ENCODE data around the gene NFKBIE. TPM values are rescaled to one million over a fixed set of nuclear protein-coding genes. Genes with fewer than 3 reads are reported as not detected.

Gene NFKBIE
- total RNA-seq, 2 experiments from 2014 or later: 43.0 to 43.1 TPM

GRCh38 chr6:44260011-44260410 is 5.3 kb downstream of the NFKBIE start:
- POLR2A ChIA-PET: no interaction called here
- H3K4me1 ChIP-seq (ENCODE audit: insufficient read depth, low read length): peaks cover 67% of the 10 kb centered on the region

DNA sequence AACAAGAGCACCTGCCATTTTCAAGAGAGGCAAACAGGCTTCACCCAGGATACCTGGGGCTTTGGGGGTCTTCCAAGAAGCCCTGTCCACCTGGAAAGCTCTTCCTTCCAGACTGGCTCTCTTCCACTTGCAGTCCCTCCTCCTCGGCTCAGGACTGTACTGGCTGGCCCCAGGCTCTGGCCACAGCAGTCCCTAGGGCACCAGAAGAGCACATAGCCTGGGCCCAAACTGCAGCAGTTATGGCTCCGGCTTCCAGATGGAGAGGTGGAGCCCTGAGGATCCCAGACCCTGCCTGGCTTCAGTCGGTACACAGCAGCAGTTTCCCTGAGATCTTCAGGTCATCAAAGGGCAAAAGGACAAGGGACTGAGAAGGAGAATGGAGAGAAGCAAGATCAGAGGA is 6.4 kb downstream of the NFKBIE start:
- H3K27me3 ChIP-seq (ENCODE audit: control insufficient read depth in 1 of 2, insufficient read depth in 2 of 2, low read length in 2 of 2): no peaks in the 10 kb centered on the region
- peaks cover 60% of the 10 kb centered on the region for H3K4me1 Mint-ChIP-seq (ENCODE audit: low read depth)
- H3K4me1 ChIP-seq (ENCODE audit: insufficient read depth, low read length): peaks cover 64% of the 10 kb centered on the region
- H3K27ac ChIP-seq (ENCODE audit: low read depth in 1 of 2, low read length in 2 of 2): no peak overlapping the region
- H3K4me3 ChIP-seq (ENCODE audit: low read length): no peak overlapping the region
- H3K36me3 Mint-ChIP-seq (ENCODE audit: low read depth): peaks cover 57% of the 10 kb centered on the region
- no peaks in the 10 kb centered on the region for H3K9me3 ChIP-seq (ENCODE audit: control insufficient read depth in 1 of 2, insufficient read depth in 1 of 2, low read length in 2 of 2)
- intact Hi-C loops (cut with DNase I, micrococcal nuclease): loop anchor here (5.0 kb wide), 3 partner anchors 37 to 132 kb away; partner anchors contain the start of genes SLC29A1 (in 2 of the 2), MRPL14 (in 1 of the 2) and TMEM63B (in 1 of the 2)
- ATAC-seq (ENCODE audit: poor library complexity): no peak
- H3K27ac Mint-ChIP-seq: no peak overlapping the region
- ChIA-PET POLR2A (interaction anchor here (1.0 kb wide), 1 partner anchor 12 kb away, joined by 7 read pairs; the partner anchor contains the start of gene HSP90AB1), CTCF (interaction anchor here (1.1 kb wide), 1 partner anchor 54 kb away, joined by 4 read pairs; the partner anchor contains the start of gene AARS2)
- no peak for TF ChIP-seq CTCF (IDR thresholded peaks at IDR 0.05)
- H3K9me3 Mint-ChIP-seq: no peaks in the 10 kb centered on the region
- peak overlapping the region; percentile 90 for H3K4me3 Mint-ChIP-seq
- no peaks in the 10 kb centered on the region for H3K27me3 Mint-ChIP-seq
- DNase-seq: no peak
- H3K36me3 ChIP-seq (ENCODE audit: insufficient read depth, low read length): peaks cover 59% of the 10 kb centered on the region

More at GRCh38 chr6:44260011-44260410, 5.3 kb downstream of the NFKBIE start:
- CTCF ChIA-PET: no interaction called here
- no peak overlapping the region for H3K27ac ChIP-seq (ENCODE audit: low read depth in 1 of 2, low read length in 2 of 2)
- Mint-ChIP-seq H3K27me3 (no peaks in the 10 kb centered on the region), H3K4me1 (ENCODE audit: low read depth) (peaks cover 64% of the 10 kb centered on the region), H3K4me3 (peak overlapping the region; percentile 42), H3K9me3 (no peaks in the 10 kb centered on the region), H3K27ac (no peak overlapping the region), H3K36me3 (ENCODE audit: low read depth) (peaks cover 53% of the 10 kb centered on the region)
- H3K36me3 ChIP-seq (ENCODE audit: insufficient read depth, low read length): peaks cover 49% of the 10 kb centered on the region
- H3K9me3 ChIP-seq (ENCODE audit: control insufficient read depth in 1 of 2, insufficient read depth in 1 of 2, low read length in 2 of 2): no peaks in the 10 kb centered on the region
- H3K27me3 ChIP-seq (ENCODE audit: control insufficient read depth in 1 of 2, insufficient read depth in 2 of 2, low read length in 2 of 2): no peaks in the 10 kb centered on the region
- no peak for DNase-seq
- intact Hi-C loops (cut with DNase I, micrococcal nuclease): loop anchor here (5.0 to 10.0 kb wide), 3 partner anchors 165 to 1117 kb away; partner anchors contain the start of genes POLH (in 1 of the 2), SUPT3H (in 1 of the 2) and XPO5 (in 1 of the 2)
- no peak for ATAC-seq (ENCODE audit: poor library complexity)
- no peak overlapping the region for H3K4me3 ChIP-seq (ENCODE audit: low read length)
- no peak for TF ChIP-seq CTCF (IDR thresholded peaks at IDR 0.05)

- ATAC-seq (ENCODE audit: poor library complexity): no peak
- intact Hi-C loops (cut with DNase I, micrococcal nuclease): loop anchor here (5.0 kb wide), 3 partner anchors 36 to 131 kb away; partner anchors contain the start of genes SLC29A1 (in 2 of the 2), MRPL14 (in 1 of the 2) and TMEM63B (in 1 of the 2)
- peaks cover 65% of the 10 kb centered on the region for H3K36me3 ChIP-seq (ENCODE audit: insufficient read depth, low read length)
- Mint-ChIP-seq H3K4me1 (ENCODE audit: low read depth) (peaks cover 60% of the 10 kb centered on the region), H3K27me3 (no peaks in the 10 kb centered on the region), H3K27ac (peak overlapping the region; percentile 78), H3K4me3 (peak overlapping the region; percentile 90), H3K9me3 (no peaks in the 10 kb centered on the region), H3K36me3 (ENCODE audit: low read depth) (peaks cover 62% of the 10 kb centered on the region)
- POLR2A ChIA-PET: interaction anchor here (1.0 to 2.9 kb wide), 2 partner anchors 11 to 35 kb away, joined by 7 to 12 read pairs; partner anchors contain the start of genes HSP90AB1 and SLC29A1
- H3K27me3 ChIP-seq (ENCODE audit: control insufficient read depth in 1 of 2, insufficient read depth in 2 of 2, low read length in 2 of 2): no peaks in the 10 kb centered on the region
- CTCF ChIA-PET: interaction anchor here (1.1 kb wide), 1 partner anchor 55 kb away, joined by 4 read pairs; the partner anchor contains the start of gene AARS2
- no peak overlapping the region for H3K4me3 ChIP-seq (ENCODE audit: low read length)
- peak overlapping the region in 1 of 2 donors; percentile 38 for H3K27ac ChIP-seq (ENCODE audit: low read depth in 1 of 2, low read length in 2 of 2)
- H3K4me1 ChIP-seq (ENCODE audit: insufficient read depth, low read length): peaks cover 60% of the 10 kb centered on the region
- no peaks in the 10 kb centered on the region for H3K9me3 ChIP-seq (ENCODE audit: control insufficient read depth in 1 of 2, insufficient read depth in 1 of 2, low read length in 2 of 2)
- DNase-seq: no peak
- no peak for TF ChIP-seq CTCF (IDR thresholded peaks at IDR 0.05)
Measured at GRCh38 chr6:44258325-44258863, 7.0 kb downstream of the NFKBIE start.
